Body of pancreas (tissue), 4 donors: ENCODE data around the gene ARID1A. TPM values are rescaled to one million over a fixed set of nuclear protein-coding genes. Genes with fewer than 3 reads are reported as not detected.
A peak's percentile ranks its signal among the peaks of the same experiment; 100 is the strongest.

ENCODE experiments used
- ATAC-seq: fragments of 150-250 bp; one replicate; pipeline ENCODE4 v1.9.1; 2016
- DNase-seq, 4 donors: peaks; one replicate each; pipeline ENCODE4 v3.0.0-alpha.2; 2019
- H3K27ac ChIP-seq, 4 donors: fragments of 200-600 bp; sonication (generic); 1 replicate in 3 of 4; 2 replicates in 1 of 4; pipeline versions ENCODE4 v1.5.1 to v1.6.1; 2016 to 2019; ENCODE audit warnings: mild to moderate bottlenecking in 1 of 4, mixed read lengths in 1 of 4, moderate library complexity in 1 of 4
- H3K27me3 ChIP-seq, 2 donors: fragments of 200-600 bp; sonication (generic); one replicate each; pipeline ENCODE4 v1.6.0; 2016; ENCODE audit warnings: mild to moderate bottlenecking in 1 of 2
- H3K36me3 ChIP-seq, 2 donors: fragments of 200-600 bp; sonication (generic); replicated peaks in 1 of 2; 2 replicates each; pipeline ENCODE4 v1.5.1; 2016; ENCODE audit warnings: low read depth in 2 of 2; ENCODE audit not compliant: insufficient read depth in 1 of 2
- H3K4me1 ChIP-seq: fragments of 200-600 bp; sonication (generic); one replicate; pipeline ENCODE4 v1.6.0; 2016
- H3K4me3 ChIP-seq, 2 donors: fragments of 200-600 bp; sonication (generic); 1 replicate in 1 of 2; 2 replicates in 1 of 2; pipeline ENCODE4 v1.5.1; 2016 to 2019
- H3K9me3 ChIP-seq, 3 donors: fragments of 200-600 bp; sonication (generic); 1 replicate in 2 of 3; 2 replicates in 1 of 3; pipeline ENCODE4 v1.5.1; 2016
- POLR2A ChIP-seq, 3 donors: fragments of 450-650 bp; IDR thresholded peaks; one replicate each; pipeline ENCODE4 v1.6.1; 2016; ENCODE audit warnings: antibody characterized with exemption in 3 of 3, mild to moderate bottlenecking in 2 of 3
- WGBS, 2 donors: methylation state at CpG; one replicate each; pipeline ENCODE4 v1.1.5; 2017; 5-methylcytosine and 5-hydroxymethylcytosine counted together
- intact Hi-C: fragments of 100-400 bp; cut with DNase I; formaldehyde crosslinking; loops from one replicate; pipeline ENCODE4 v1.15.1; 2023
- total RNA-seq, 2 donors: library from RNA; depleted of rRNA; stranded (reverse); fragments of >200 nt; gene quantifications; one replicate each; pipeline ENCODE4 v1.1.0, GENCODE V29; 2016
- TF ChIP-seq, protein P1 (sequence below), 7 experiments: fragments of 450-650 bp in 4 of 7; fragments of 200-600 bp in 3 of 7; sonication (generic) in 3 of 7; IDR thresholded peaks; one replicate each; pipeline ENCODE4 v1.5.1; 2016 to 2019; ENCODE audit warnings: antibody characterized with exemption in 7 of 7

ARID1A gene
- total RNA-seq, 2 donors from 2014 or later, result 23.7 to 25.9 TPM

DNA sequence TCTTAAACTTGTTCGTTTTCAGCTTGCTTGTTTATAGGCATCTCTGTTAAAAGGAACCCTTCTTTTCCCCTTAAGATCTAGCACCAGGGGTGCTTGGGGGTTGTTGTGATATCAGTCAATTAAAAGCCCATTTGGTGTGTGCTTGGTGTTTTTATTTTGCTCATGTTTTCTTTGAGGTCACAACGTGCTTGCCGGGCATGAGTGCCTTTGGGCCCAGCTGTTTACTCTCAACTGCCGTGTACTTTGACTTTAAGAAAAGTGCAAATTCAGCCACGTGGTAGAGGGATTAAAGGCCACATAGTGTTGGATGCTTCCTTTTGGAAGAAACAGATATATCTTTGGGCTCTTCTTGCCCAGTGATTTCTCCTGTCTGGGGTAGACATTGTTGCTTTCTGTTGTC is 10.5 kb downstream of the ARID1A start:
- WGBS, 2 donors, result 3 to 8% methylated on average over 5 of the region's 5 CpGs
- peak in 2 of 4 donors; percentile 27 to 37 for DNase-seq
- Histone ChIP-seq H3K4me3 (no peak overlapping the region), H3K27ac (peak overlapping the region; percentile 19 to 85 (median 61)), H3K36me3 (no peaks in the 10 kb centered on the region), H3K4me1 (peaks cover 72% of the 10 kb centered on the region), H3K9me3 (no peaks in the 10 kb centered on the region), H3K27me3 (no peaks in the 10 kb centered on the region)
- intact Hi-C loops, result no loop called here
- TF ChIP-seq, protein P1, sequence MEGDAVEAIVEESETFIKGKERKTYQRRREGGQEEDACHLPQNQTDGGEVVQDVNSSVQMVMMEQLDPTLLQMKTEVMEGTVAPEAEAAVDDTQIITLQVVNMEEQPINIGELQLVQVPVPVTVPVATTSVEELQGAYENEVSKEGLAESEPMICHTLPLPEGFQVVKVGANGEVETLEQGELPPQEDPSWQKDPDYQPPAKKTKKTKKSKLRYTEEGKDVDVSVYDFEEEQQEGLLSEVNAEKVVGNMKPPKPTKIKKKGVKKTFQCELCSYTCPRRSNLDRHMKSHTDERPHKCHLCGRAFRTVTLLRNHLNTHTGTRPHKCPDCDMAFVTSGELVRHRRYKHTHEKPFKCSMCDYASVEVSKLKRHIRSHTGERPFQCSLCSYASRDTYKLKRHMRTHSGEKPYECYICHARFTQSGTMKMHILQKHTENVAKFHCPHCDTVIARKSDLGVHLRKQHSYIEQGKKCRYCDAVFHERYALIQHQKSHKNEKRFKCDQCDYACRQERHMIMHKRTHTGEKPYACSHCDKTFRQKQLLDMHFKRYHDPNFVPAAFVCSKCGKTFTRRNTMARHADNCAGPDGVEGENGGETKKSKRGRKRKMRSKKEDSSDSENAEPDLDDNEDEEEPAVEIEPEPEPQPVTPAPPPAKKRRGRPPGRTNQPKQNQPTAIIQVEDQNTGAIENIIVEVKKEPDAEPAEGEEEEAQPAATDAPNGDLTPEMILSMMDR (IDR thresholded peaks at IDR 0.05), result no peak
- no peak for TF ChIP-seq POLR2A (IDR thresholded peaks at IDR 0.05)
- ATAC-seq, result peak; percentile 54

DNA sequence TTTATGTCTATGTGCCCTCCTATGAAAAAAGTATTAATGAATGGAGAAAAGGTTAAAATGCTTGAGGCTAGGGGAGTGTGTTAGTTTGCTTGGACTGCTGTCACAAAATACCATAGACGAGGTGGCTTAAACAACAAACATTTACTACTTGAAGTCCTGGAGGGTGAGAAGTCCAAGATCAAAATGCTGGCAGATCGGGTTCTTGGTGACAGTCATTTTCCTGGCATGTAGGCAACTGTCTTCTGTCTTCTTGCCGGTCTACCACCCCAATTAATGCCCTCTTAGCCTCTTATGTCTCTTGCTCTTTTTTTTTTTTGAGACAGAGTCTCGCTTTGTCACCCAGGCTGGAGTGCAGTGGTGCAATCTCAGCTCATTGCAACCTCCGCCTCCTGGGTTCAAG is 15.0 kb downstream of the ARID1A start:
- Histone ChIP-seq H3K27me3 (no peaks in the 10 kb centered on the region), H3K36me3 (no peaks in the 10 kb centered on the region), H3K4me1 (peaks cover 42% of the 10 kb centered on the region), H3K27ac (no peak overlapping the region), H3K9me3 (no peaks in the 10 kb centered on the region), H3K4me3 (no peak overlapping the region)
- DNase-seq (no peak), ATAC-seq (no peak)
- WGBS, 2 donors, result 87 to 89% methylated on average over 5 of the region's 5 CpGs
- no peak for TF ChIP-seq POLR2A (IDR thresholded peaks at IDR 0.05)
- TF ChIP-seq, protein P1 (IDR thresholded peaks at IDR 0.05), result no peak
- intact Hi-C loops, result no loop called here

DNA sequence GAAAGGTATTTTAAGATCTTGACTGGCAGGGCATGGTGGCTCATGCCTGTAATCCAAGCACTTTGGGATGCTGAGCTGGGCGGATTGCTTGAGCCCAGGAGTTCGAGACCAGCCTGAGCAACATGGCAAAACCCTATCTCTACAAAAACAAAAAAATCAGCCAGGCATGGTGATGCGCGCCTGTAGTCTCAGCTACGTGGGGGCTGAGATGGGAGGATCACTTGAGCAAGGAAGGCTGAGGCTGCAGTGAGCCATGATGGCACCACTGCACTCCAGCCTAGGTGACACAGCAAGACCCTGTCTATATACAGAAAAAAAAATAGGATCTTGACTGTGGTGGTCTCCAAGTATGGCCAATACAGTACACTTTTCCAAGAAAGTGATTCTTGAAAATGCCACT is 16.0 kb downstream of the ARID1A start:
- no peak for TF ChIP-seq POLR2A (IDR thresholded peaks at IDR 0.05)
- TF ChIP-seq, protein P1 (IDR thresholded peaks at IDR 0.05), result no peak
- intact Hi-C loops, result no loop called here
- Histone ChIP-seq H3K4me1 (peaks cover 36% of the 10 kb centered on the region), H3K36me3 (no peaks in the 10 kb centered on the region), H3K9me3 (no peaks in the 10 kb centered on the region), H3K27ac (no peak overlapping the region), H3K4me3 (no peak overlapping the region), H3K27me3 (no peaks in the 10 kb centered on the region)
- ATAC-seq (no peak), DNase-seq (no peak)
- whole genome bisulfite sequencing, 2 donors, result 94 to 97% methylated on average over 5 of the region's 5 CpGs

DNA sequence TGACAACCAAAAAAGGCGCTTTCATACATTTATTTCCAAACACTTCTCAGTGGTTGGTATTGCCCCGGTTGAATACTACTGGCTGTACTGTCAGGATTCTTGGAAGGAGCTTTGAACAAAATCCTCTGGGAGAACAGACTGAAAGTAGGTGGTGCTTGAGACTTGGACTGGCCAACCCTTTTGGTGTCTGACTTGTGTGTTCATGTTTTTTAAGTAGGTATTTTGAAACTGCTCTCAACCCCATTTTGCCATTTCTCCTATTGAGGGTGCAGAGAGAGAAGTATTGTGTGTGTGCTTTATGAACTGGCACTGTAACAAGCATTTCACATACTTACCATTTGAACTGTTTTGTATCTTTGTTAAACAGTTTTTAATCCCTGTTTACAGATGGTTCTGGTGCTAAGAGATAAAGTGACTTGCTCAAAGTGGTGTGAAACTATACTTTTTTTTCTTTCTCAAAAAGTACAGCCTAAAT is 21.2 kb downstream of the ARID1A start:
- ATAC-seq (no peak), DNase-seq (no peak)
- Histone ChIP-seq H3K27me3 (no peaks in the 10 kb centered on the region), H3K27ac (no peak overlapping the region), H3K4me1 (peaks cover 51% of the 10 kb centered on the region), H3K36me3 (no peaks in the 10 kb centered on the region), H3K4me3 (no peak overlapping the region), H3K9me3 (no peaks in the 10 kb centered on the region)
- intact Hi-C loops, result no loop called here
- WGBS, 2 donors, result 51 to 53% methylated on average over 2 of the region's 2 CpGs
- TF ChIP-seq, protein P1 (IDR thresholded peaks at IDR 0.05), result no peak
- no peak for TF ChIP-seq POLR2A (IDR thresholded peaks at IDR 0.05)

DNA sequence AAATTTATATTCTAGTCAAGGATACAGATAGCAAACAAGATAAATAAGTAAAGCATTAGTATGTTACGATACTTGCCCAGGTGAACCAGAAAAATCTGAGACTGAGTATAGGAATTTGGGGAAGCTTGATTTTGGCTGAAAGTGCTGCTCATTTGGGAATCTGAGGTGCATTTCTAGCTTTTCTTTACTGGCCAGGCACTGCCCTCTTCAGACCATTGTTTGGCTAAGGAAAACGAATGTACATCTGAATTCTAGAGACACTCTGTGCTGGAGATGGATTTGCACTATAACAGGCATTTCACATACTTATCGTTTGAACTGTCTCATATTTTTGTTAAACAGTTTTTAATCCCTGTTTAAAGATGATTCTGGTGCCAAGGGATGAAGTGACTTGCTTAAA is 23.4 kb downstream of the ARID1A start:
- TF ChIP-seq POLR2A (IDR thresholded peaks at IDR 0.05), result no peak
- TF ChIP-seq, protein P1 (IDR thresholded peaks at IDR 0.05), result peak in 3 of 7 experiments; percentile 10 to 26 (median 15)
- Histone ChIP-seq H3K4me3 (no peak overlapping the region), H3K27ac (peak overlapping the region in 1 of 4 donors; percentile 36), H3K9me3 (no peaks in the 10 kb centered on the region), H3K27me3 (no peaks in the 10 kb centered on the region), H3K4me1 (peaks cover 63% of the 10 kb centered on the region), H3K36me3 (no peaks in the 10 kb centered on the region)
- DNase-seq, result no peak
- no peak for ATAC-seq
- intact Hi-C loops, result no loop called here
- 15 to 31% methylated on average over 3 of the region's 3 CpGs for WGBS, 2 donors
